ENCODE data around the gene CCL23.
"Not testable (repeated sequence)": the region's sequence is repeated elsewhere in the genome, so short reads cannot be mapped to it uniquely, and the experiment has no call there.

CCL23 gene

GRCh38 chr17:36017799-36018198 is at the start of gene CCL23:
Gene CCL23, minus strand, starts transcription at chr17:36017972. Its CDS starts 75 bp downstream, at chr17:36017897.
- no peak for DNase-seq

GRCh38 chr17:36066365-36066985 is 48.7 kb upstream of the CCL23 start:
- no peak for DNase-seq

GRCh38 chr17:36063786-36064541 is 46.2 kb upstream of the CCL23 start, which contains the start of gene CCL18:
Gene CCL18, plus strand, starts transcription at chr17:36064272. Its CDS starts 71 bp downstream, at chr17:36064343.
- DNase-seq: no peak

GRCh38 chr17:36060816-36061215 is 43.0 kb upstream of the CCL23 start:
- no peak for DNase-seq

- no peak for DNase-seq
Measured at GRCh38 chr17:36059406-36059805, 41.6 kb upstream of the CCL23 start.

GRCh38 chr17:36057911-36058310 is 40.1 kb upstream of the CCL23 start:
- DNase-seq: no peak

GRCh38 chr17:36055921-36056520 is 38.2 kb upstream of the CCL23 start:
- DNase-seq: no peak

GRCh38 chr17:36055171-36055570 is 37.4 kb upstream of the CCL23 start:
- DNase-seq: no peak

GRCh38 chr17:36049643-36050042 is 31.9 kb upstream of the CCL23 start:
- no peak for DNase-seq

- no peak for DNase-seq
Measured at GRCh38 chr17:36048066-36048465, 30.3 kb upstream of the CCL23 start.

- DNase-seq: no peak
Measured at GRCh38 chr17:36036235-36036634, 18.5 kb upstream of the CCL23 start.

- DNase-seq: no peak
Measured at GRCh38 chr17:36034127-36034526, 16.4 kb upstream of the CCL23 start.

- DNase-seq: no peak
Measured at GRCh38 chr17:36030956-36031355, 13.2 kb upstream of the CCL23 start.

GRCh38 chr17:36027761-36028160 is 10.0 kb upstream of the CCL23 start:
- DNase-seq: no peak

- no peak for DNase-seq
Measured at GRCh38 chr17:36024106-36024869, 6.5 kb upstream of the CCL23 start.

- DNase-seq: no peak
Measured at GRCh38 chr17:36019423-36019822, 1.7 kb upstream of the CCL23 start.

- no peak for DNase-seq
Measured at GRCh38 chr17:36016555-36016954, 1.2 kb downstream of the CCL23 start.

GRCh38 chr17:36015895-36016294 is 1.9 kb downstream of the CCL23 start:
- not testable (repeated sequence) for DNase-seq

- DNase-seq: no peak
Measured at GRCh38 chr17:36014946-36015345, 2.8 kb downstream of the CCL23 start.

GRCh38 chr17:36011201-36011600 is 6.6 kb downstream of the CCL23 start:
- no peak for DNase-seq

GRCh38 chr17:36008998-36009665 is 8.6 kb downstream of the CCL23 start:
- DNase-seq: no peak

- DNase-seq: no peak
Measured at GRCh38 chr17:36004594-36005108, 13.1 kb downstream of the CCL23 start.

Measured in activated CD8-positive, alpha-beta memory T cell treated with anti-CD3 and anti-CD28 coated beads, Interleukin-2, amount 50 U/mL, for 4 hours (primary cell).